Mesothelial cell of epicardium (in vitro differentiated cells): ENCODE measurements around the gene ABR. TPM values are rescaled to one million over a fixed set of nuclear protein-coding genes. Genes with fewer than 3 reads are reported as not detected.

ENCODE experiments used
- DNase-seq, 2 experiments: peaks; one replicate each; pipeline ENCODE4 v3.0.0; 2021; ENCODE audit warnings: low spot score in 2 of 2; ENCODE audit not compliant: unreplicated experiment in 2 of 2
- H3K27ac Mint-ChIP-seq: 2 replicates; pipeline ENCODE4 v1.8.0; 2021; ENCODE audit warnings: mixed read lengths
- H3K27me3 Mint-ChIP-seq: 2 replicates; pipeline ENCODE4 v1.8.0; 2021; ENCODE audit warnings: low read depth, mixed read lengths
- H3K36me3 Mint-ChIP-seq: 2 replicates; pipeline ENCODE4 v1.8.0; 2021; ENCODE audit warnings: mixed read lengths
- H3K4me1 Mint-ChIP-seq: 2 replicates; pipeline ENCODE4 v1.8.0; 2021; ENCODE audit warnings: mixed read lengths
- H3K4me3 Mint-ChIP-seq: 2 replicates; pipeline ENCODE4 v1.8.0; 2021; ENCODE audit warnings: mild to moderate bottlenecking, moderate library complexity, mixed read lengths
- H3K9me3 Mint-ChIP-seq: 2 replicates; pipeline ENCODE4 v1.8.0; 2021; ENCODE audit warnings: mixed read lengths
- total RNA-seq: library from RNA; stranded (reverse); gene quantifications from 3 replicates; pipeline ENCODE4 v1.2.1, GENCODE V29; 2021
- TF ChIP-seq, protein P1 (sequence below): fragments of 200-600 bp; sonication (generic); IDR thresholded peaks from one replicate; pipeline ENCODE4 v1.5.0; 2021; ENCODE audit warnings: antibody characterized with exemption; ENCODE audit not compliant: unreplicated experiment

Gene ABR
- total RNA-seq, 1 donor from 2014 or later: 70.1 TPM

- H3K9me3 Mint-ChIP-seq: no peaks in the 10 kb centered on the region
- peaks cover 17% of the 10 kb centered on the region for H3K36me3 Mint-ChIP-seq
- no peak overlapping the region for H3K4me3 Mint-ChIP-seq
- TF ChIP-seq, protein P1, sequence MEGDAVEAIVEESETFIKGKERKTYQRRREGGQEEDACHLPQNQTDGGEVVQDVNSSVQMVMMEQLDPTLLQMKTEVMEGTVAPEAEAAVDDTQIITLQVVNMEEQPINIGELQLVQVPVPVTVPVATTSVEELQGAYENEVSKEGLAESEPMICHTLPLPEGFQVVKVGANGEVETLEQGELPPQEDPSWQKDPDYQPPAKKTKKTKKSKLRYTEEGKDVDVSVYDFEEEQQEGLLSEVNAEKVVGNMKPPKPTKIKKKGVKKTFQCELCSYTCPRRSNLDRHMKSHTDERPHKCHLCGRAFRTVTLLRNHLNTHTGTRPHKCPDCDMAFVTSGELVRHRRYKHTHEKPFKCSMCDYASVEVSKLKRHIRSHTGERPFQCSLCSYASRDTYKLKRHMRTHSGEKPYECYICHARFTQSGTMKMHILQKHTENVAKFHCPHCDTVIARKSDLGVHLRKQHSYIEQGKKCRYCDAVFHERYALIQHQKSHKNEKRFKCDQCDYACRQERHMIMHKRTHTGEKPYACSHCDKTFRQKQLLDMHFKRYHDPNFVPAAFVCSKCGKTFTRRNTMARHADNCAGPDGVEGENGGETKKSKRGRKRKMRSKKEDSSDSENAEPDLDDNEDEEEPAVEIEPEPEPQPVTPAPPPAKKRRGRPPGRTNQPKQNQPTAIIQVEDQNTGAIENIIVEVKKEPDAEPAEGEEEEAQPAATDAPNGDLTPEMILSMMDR: no peak
- no peaks in the 10 kb centered on the region for H3K27me3 Mint-ChIP-seq
- H3K27ac Mint-ChIP-seq: no peak overlapping the region
- peaks cover 12% of the 10 kb centered on the region for H3K4me1 Mint-ChIP-seq
- DNase-seq: no peak
Observed at GRCh38 chr17:1040216-1040600, 139.6 kb downstream of the ABR start.

DNA sequence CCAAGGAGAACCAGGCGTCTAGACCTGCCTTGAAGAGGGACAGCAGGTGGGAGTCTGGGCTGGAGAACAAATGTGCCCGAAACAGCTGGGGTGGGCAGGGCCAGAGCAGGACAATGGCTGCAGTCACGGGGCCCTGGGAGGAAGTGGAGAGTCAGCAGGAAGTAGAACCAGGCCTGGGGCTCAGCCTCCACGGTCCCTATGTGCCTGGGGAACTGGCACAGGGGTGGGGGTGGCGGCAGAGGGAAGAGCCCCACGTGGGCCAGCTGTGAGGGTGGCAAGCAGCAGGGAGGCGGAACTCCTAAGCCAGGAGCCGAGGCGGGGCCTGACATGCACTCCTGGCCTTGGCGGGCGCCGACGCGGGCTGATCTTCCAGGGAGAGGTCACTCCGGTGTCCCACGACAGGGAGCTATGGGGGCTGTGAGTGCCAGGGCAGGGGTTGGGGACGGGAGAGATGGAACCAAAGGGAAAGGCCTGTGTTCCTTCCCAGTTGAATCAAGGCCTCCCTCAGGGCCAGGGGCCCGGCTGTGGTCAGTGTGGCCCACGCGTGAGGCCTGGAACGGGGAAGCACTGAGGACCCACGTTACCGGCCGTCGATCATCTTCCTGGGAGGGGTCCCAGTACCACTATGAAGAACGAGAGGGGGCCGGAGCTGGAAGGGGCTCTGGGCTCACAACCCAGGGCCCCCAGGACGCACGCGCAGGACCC, 140.1 kb downstream of the ABR start:
- Mint-ChIP-seq H3K27me3 (no peaks in the 10 kb centered on the region), H3K4me1 (peaks cover 7% of the 10 kb centered on the region), H3K4me3 (no peak overlapping the region), H3K9me3 (no peaks in the 10 kb centered on the region), H3K36me3 (peaks cover 15% of the 10 kb centered on the region), H3K27ac (no peak overlapping the region)
- peak in 1 of 2 experiments; percentile 19 for DNase-seq
- TF ChIP-seq, protein P1: no peak

GRCh38 chr17:1039123-1039507, 140.7 kb downstream of the ABR start:
- DNase-seq: no peak
- H3K27ac Mint-ChIP-seq: no peak overlapping the region
- no peaks in the 10 kb centered on the region for H3K27me3 Mint-ChIP-seq
- H3K36me3 Mint-ChIP-seq: peaks cover 13% of the 10 kb centered on the region
- H3K4me3 Mint-ChIP-seq: no peak overlapping the region
- TF ChIP-seq, protein P1: no peak
- no peaks in the 10 kb centered on the region for H3K9me3 Mint-ChIP-seq
- H3K4me1 Mint-ChIP-seq: peaks cover 6% of the 10 kb centered on the region

DNA sequence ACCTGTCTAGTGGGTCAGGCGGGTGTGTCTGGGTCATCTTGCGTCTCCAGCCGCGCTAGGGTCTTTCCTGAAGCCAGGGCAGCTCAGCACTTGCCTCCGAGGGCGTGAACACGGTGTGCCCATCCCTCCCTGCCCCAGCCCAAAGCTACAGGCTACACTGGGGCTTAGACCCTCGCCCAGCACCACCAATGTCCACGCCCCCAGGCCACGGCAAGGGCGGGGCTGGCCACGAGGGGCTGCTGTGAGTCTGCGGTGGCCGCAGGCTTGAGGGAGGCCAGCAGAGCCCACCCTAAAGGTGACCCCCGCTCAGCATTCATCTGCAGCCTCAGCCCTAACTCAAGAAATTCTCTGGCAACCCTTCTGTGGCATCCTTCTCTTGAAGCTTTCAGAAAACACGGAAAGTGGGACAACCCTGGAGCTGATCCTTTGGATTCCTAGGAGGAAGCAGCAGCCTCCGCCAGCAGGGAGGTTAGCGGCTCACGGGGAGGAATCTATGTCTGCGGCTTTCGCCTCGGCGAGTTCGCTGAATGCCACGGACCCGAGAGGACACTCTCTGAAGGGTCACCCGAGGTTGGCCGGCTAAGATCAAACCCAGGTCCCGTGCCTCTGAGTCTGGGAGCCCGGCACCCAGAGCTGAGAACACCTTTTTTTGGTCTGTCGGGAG, 141.2 kb downstream of the ABR start:
- no peak for DNase-seq
- no peaks in the 10 kb centered on the region for H3K27me3 Mint-ChIP-seq
- no peak overlapping the region for H3K4me3 Mint-ChIP-seq
- TF ChIP-seq, protein P1: no peak
- H3K36me3 Mint-ChIP-seq: peaks cover 13% of the 10 kb centered on the region
- H3K4me1 Mint-ChIP-seq: peaks cover 6% of the 10 kb centered on the region
- no peaks in the 10 kb centered on the region for H3K9me3 Mint-ChIP-seq
- no peak overlapping the region for H3K27ac Mint-ChIP-seq

- peak overlapping the region; percentile 30 for H3K27ac Mint-ChIP-seq
- no peak overlapping the region for H3K4me3 Mint-ChIP-seq
- TF ChIP-seq, protein P1: no peak
- peaks cover 6% of the 10 kb centered on the region for H3K4me1 Mint-ChIP-seq
- DNase-seq: no peak
- H3K36me3 Mint-ChIP-seq: peaks cover 7% of the 10 kb centered on the region
- H3K9me3 Mint-ChIP-seq: no peaks in the 10 kb centered on the region
- peaks cover 5% of the 10 kb centered on the region for H3K27me3 Mint-ChIP-seq
Observed at GRCh38 chr17:1037238-1037879, 142.4 kb downstream of the ABR start.
